CD4-positive, alpha-beta T cell treated with Interleukin-10 for 1 hour (primary cell): ENCODE measurements around the gene HDGFL2.

Experiments
- DNase-seq: peaks from one replicate; pipeline ENCODE4 v3.0.0-alpha.2; 2020

Gene HDGFL2

GRCh38 chr19:4472174-4472974 is at the start of gene HDGFL2:
Gene HDGFL2, plus strand, starts transcription at chr19:4472297. Its CDS starts 54 bp downstream, at chr19:4472351.
- no peak for DNase-seq

GRCh38 chr19:4423416-4424126 is 48.5 kb upstream of the HDGFL2 start:
- DNase-seq, result no peak

GRCh38 chr19:4425537-4425936 is 46.6 kb upstream of the HDGFL2 start:
- no peak for DNase-seq

- DNase-seq, result no peak
Observed at GRCh38 chr19:4428326-4428975, 43.6 kb upstream of the HDGFL2 start.

- DNase-seq, result no peak
Observed at GRCh38 chr19:4429256-4429655, 42.8 kb upstream of the HDGFL2 start.

GRCh38 chr19:4429771-4430171 is 42.3 kb upstream of the HDGFL2 start:
- no peak for DNase-seq

- DNase-seq, result peak; percentile 20
Observed at GRCh38 chr19:4430760-4431159, 41.3 kb upstream of the HDGFL2 start.

- DNase-seq, result no peak
Observed at GRCh38 chr19:4431296-4431695, 40.8 kb upstream of the HDGFL2 start.

- peak; percentile 10 for DNase-seq
Observed at GRCh38 chr19:4431808-4432674, 40.1 kb upstream of the HDGFL2 start.

- no peak for DNase-seq
Observed at GRCh38 chr19:4432918-4433506, 39.1 kb upstream of the HDGFL2 start.

- DNase-seq, result no peak
Observed at GRCh38 chr19:4434391-4434790, 37.7 kb upstream of the HDGFL2 start.

GRCh38 chr19:4436231-4436630 is 35.9 kb upstream of the HDGFL2 start:
- DNase-seq, result no peak

GRCh38 chr19:4437103-4437502 is 35.0 kb upstream of the HDGFL2 start:
- no peak for DNase-seq

GRCh38 chr19:4439243-4439642 is 32.9 kb upstream of the HDGFL2 start:
- no peak for DNase-seq

- DNase-seq, result no peak
Observed at GRCh38 chr19:4441994-4442818, 29.9 kb upstream of the HDGFL2 start.

- DNase-seq, result no peak
Observed at GRCh38 chr19:4442819-4443146, 29.3 kb upstream of the HDGFL2 start.

GRCh38 chr19:4443188-4443587 is 28.9 kb upstream of the HDGFL2 start:
- no peak for DNase-seq

GRCh38 chr19:4443966-4444764 is 27.9 kb upstream of the HDGFL2 start:
- DNase-seq, result no peak

GRCh38 chr19:4444765-4445741 is 27.0 kb upstream of the HDGFL2 start:
- no peak for DNase-seq
